ENCODE measurements around the gene DES.
A peak's percentile ranks its signal among the peaks of the same experiment; 100 is the strongest.

DES gene

DNA sequence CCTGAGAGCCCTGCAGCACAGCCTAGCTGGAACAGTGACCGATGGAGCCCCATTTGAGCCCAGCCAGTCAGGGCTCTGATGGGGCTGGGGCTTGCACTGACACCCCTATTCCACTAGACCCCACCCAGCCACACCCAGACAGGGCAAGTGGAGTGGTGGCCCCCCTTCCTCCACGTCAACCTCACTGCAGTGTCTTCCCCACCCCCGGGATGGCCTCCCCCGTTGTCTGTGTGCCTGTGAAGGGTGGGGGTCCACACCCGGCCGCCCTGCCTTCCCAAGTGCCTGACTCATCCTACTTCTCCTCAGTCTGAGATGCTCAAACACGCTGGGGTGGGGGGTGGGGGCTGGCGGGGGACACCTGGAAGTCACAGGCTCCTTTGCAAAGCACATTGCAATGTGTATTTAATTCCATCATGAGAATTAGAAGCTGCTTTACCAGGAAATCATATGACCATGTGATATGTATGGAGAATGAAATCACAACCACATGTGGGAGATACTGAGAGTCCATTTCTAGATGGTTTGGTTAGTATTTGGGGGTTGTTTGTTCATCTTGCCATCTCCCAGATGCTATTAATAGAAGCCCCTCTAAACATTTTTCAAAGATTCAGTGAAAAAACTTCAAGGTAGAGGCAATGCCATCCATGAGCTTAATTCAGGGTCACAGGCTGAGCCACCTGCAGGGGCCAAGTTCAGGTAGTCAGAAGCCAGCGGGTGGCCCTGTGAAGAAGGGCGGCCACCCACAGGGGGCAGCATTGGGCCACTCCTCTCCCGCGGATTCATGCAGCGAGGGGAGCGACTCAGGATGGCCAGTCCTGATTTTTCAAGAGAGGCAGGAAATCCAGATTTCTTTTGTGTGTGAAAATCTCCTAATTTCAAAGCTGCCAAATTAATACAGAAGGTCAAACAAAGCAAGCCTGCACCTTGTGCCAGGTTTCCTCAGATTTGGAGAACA lies 57.8 kb downstream of the DES start:
- peak; percentile 89 for DNase-seq
